NCI-H1092 (cell line): ENCODE results near the gene AHR.

Experiments
- DNase-seq: peaks from one replicate; lab custom pipeline; 2025; lab: John Stamatoyannopoulos, UW

Gene AHR

GRCh38 chr7:17304926-17305325 lies 6.5 kb downstream of the AHR start:
- no peak for DNase-seq

DNA sequence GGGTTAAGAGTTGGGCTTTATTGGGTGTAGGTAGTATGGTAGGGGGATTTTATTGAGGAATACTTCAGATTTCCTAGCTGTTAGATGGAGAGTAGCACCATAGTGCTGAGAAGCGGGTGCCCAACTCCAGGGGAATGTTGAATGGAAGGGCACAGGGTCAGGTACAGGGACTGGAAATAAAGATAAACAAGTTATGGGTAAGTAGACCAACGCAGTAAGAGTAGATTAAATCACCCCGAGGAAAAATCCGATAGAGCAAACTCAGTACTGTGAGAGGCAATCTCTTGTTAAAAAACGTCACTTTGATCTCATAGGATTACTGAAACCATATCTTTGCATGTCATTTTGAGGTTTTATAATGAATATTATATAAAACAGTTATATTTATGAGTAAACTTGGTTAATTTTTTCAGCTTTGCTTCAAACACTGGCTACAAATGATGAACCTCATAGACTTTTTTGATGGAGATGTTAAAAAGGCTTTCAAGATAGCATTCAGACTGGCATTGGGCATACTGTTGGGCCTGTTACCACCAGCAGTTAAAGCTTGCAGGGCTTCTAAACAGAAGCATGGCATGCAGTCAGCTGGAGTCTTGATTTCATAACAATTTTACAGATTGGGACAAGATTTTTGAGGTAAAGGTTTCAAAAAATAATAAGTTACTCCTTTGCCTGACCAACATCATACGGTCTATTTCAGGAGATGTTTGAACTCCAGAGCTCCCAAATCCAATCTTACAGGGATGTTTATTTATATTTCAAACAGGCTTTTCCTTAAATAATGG lies 7.1 kb downstream of the AHR start:
- DNase-seq, result no peak

GRCh38 chr7:17307000-17307399 lies 8.5 kb downstream of the AHR start:
- no peak for DNase-seq

- DNase-seq, result no peak
These were observed 9.1 kb downstream of the AHR start for GRCh38 chr7:17307558-17307957.

DNA sequence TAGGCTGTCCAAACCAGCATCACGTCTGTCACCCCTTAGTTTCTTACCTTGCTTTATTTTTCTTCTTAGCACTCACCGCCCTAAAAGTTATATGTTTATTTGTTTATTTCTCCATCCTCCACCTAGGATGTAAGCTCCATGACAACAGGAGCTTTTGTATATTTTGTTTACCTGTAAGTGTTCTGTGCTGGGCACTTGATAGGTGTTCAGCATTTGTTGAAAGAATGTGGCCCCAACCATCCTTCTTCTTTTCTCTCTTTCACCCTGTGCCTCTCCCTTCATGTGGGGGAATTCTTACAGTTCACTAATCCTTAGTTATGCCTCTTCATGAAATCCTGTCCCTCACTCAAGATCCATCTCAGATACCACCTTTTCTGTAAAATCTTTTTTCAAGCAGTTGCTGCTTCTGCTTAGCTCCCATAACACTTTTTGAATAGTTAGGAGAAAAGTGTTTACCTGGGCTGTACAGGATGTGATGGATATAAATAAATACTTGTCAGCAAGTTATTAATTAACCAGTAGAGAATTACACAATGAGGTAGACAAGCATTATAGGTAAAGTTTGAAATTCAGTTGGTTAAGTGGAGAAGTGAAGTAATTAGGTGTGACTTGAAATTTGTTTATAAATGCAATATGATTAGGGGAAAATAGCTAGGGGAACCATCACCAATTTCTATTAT lies 9.7 kb downstream of the AHR start:
- DNase-seq, result no peak

- no peak for DNase-seq
These were observed 12.7 kb downstream of the AHR start for GRCh38 chr7:17311194-17311593.

DNA sequence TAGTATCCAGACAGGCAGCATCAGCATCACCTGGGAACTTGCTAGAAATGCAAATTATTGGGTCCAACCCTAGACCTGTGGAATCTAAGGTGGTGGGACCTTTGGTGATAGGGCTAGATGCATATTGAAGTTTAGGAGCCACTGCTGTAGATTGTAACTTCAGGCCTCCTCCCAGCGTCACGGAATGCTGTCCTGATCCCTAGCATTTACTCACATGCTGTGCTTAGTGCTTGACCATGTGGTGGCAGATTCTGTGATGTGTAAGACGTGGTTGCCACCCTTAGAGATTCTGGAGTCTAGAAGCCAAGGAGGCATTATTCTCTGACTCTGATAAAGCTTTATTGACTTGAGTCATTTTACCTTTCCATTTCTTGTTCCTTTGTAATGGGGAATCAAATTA lies 13.5 kb downstream of the AHR start:
- DNase-seq, result no peak

DNA sequence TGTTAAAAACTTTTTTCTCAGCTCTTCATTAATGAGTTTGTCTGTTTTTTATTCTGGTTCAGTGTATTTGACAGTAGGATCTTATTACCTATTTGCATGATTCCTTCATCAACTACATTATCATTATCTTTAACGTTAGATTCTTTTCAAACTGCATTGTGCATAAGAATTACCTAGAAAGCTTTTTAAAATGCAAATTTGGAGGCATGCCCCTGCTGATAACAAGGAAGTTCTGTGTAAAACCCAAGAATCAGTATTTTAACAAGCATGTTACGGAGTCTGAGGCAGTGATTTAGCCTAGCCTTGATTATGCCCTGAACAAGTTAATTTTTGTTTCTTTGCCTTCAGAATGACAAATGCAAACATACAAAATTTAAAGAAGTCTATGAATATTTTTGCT lies 14.2 kb downstream of the AHR start:
- DNase-seq, result no peak

DNA sequence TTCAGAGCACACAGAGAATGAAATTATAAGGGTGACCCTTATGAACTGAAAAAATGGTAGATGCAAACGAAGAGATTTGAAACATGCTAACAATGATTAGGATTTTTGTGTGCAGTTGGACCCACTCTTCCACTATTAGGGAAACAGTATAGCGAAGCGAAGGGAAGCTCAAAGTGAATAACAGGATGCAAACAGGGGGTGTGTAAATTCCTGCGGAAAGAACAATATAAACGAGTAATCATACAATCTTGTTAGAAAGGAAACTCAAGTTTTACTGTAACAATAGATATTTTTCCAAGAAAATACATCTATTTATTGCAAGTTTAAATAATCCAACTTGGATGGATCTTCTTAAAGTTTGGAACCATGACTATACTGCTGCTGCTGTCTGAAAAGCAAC lies 14.7 kb downstream of the AHR start:
- no peak for DNase-seq

- no peak for DNase-seq
These were observed 17.5 kb downstream of the AHR start for GRCh38 chr7:17315974-17316373.

DNA sequence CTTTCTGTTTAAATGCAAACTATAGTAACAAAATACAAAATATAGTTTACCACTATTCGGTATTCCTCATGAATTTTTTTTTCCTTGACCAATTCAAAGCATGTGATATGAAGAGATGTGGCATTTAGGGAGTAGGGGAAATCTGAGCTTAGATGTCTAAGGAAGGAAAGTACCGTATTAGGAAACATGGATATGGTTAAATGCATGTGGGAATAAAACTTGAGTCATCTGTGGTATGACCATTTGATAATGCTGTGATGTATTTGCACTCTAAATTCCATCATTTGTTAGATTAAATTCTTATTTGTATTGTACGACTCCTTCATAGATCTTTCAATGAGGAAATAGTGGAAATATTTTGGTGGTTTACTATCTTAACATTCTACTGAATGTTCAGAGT lies 19.7 kb downstream of the AHR start:
- DNase-seq, result no peak

DNA sequence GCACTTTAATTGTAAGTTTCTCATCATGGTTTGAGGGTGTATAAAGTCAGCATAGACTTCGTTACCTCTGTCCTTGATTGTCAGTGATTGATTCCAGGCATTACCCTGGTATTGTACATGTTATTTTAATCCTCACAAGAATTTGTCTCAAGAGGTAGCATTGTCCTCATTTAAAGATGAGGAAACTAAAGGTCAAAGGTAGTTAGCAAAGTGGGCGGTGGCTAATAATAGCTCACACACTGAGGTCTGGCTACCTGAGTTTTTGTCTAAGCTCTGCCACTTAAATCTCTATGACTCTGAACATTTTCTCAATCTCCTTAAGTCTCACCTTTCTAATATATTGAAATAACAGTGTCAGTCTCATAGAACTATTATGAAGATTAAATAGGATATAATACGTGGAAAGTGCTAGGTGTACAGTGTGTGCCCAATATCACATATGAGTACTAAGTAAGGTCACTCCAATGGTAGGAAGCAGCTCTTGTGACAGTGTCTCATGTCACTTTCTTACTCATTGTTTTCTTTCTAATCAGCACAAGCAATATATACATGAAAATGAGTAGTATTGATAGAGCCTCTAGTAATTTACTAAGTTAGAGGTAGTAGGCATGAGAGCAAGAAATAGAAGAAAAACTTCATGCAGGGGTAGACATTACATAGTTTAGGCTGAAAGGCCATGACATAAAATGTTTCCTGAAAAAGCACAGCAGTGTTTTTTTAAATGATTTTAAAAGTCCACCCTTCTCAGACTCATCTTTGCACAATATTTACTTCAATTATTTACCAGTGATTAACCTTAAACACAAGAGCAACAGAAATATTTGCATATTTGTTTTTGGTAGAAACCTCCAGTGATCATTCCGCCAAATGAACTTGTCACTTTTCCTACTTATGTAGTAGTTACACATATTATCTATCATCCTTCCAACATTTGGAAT lies 21.0 kb downstream of the AHR start:
- no peak for DNase-seq

DNA sequence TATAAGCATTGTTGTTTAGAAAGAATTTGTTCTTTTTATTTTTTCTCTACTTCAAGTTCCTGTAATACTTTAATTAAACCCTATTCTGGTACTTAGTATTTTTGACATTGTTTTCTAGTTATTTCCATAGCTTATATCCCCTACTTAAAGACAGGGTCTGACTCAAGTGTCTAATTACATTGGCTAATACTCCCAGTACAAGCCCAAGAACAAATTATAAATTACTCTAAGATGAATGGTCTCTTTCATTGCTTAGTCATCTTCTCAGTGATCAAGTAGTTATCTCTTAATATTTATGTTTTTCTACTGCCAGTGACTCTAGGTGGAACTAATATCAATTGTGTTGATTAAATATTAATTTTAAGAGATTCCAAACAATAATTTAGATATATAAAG lies 21.6 kb downstream of the AHR start:
- no peak for DNase-seq

- DNase-seq, result no peak
These were observed 22.2 kb downstream of the AHR start for GRCh38 chr7:17320657-17321056.

- DNase-seq, result no peak
These were observed 26.9 kb downstream of the AHR start for GRCh38 chr7:17325364-17325763.

DNA sequence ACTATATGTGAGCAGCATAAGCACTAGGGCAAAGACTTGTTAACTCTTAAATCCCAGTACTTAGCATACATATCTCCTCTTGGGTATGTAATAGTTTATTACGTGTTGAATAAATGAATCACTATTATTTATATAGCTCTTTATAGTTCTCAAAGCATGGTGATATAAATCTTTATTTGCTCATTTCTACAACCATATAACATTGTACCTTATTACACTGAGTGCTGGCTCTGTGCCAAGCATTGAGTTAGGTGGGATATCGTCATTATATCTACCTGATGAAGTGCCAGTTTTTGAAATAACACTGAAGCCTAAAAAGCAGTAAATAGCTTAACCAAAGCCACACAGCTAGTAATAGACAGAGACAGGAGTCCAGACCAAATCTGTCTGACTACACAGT lies 27.9 kb downstream of the AHR start:
- DNase-seq, result no peak

GRCh38 chr7:17328641-17329040 lies 30.2 kb downstream of the AHR start:
- no peak for DNase-seq

GRCh38 chr7:17329440-17329839 lies 31.0 kb downstream of the AHR start:
- DNase-seq, result no peak

DNA sequence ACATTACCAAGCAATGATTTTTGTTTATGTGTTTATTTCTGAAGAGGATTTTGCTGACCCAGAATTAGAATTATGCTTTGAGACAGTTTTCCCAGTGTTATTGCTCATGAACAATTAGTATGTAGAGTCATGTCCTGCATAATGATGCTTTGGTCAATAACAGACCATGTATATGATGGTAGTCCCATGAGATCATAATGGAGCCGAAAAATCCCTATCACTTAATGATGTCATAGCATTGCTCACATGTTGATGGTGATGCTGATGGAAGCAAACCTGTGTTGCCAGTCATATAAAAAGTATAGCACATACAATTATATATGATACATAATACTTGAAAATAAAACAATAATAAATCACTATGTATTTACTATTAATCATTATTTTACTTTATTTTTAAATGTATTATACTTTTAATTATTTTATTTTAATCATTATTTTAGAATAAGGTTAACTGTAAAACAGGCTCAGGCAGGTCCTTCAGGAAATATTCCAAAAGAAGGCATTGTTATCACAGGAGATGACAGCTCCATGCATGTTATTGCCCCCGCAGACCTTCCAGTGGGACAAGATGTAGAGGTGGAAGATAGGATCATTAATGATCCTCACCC lies 33.5 kb downstream of the AHR start:
- no peak for DNase-seq

DNA sequence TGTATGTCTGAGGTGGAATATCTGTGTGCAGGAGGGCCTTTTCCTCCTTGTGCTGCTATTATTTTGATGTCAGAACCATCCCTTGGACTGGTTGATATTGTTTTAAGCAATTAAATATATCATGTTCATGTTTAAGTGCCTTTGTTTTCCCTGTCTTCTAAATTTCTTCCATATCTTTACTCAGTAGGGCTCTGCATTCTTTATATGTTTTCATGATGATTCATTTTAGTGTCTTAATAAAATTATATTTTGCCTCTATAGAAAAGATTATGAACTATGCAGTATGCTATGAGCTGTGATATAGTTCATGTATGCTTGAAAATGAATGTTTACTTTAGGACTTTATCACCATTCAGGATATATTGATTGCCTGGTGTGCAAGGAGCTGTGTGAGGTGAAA lies 34.8 kb downstream of the AHR start:
- no peak for DNase-seq

- no peak for DNase-seq
These were observed 37.7 kb downstream of the AHR start for GRCh38 chr7:17336168-17336567.

GRCh38 chr7:17339139-17339538 lies 40.7 kb downstream of the AHR start:
- no peak for DNase-seq
